ENCODE measurements around the gene SLC35F1. TPM values are rescaled to one million over a fixed set of nuclear protein-coding genes. Genes with fewer than 3 reads are reported as not detected.

SLC35F1 gene
- total and polyA plus RNA-seq, 9 of the 15 experiments (the other 6 are each of a cell fraction or from before 2014, with no cell fraction given) = 0.03 to 0.06 TPM; not detected in 7

- H3K9ac ChIP-seq (ENCODE audit: insufficient read depth in 1 of 2, low read depth in 2 of 2, low read length in 2 of 2) = no peak overlapping the region
- no peak overlapping the region for H2AFZ ChIP-seq (ENCODE audit: low read depth, low read length)
- TF ChIP-seq SIN3B (IDR thresholded peaks at IDR 0.05; ENCODE audit: low read depth) (no peak), NFXL1 (CRISPR knock-in tag; IDR thresholded peaks at IDR 0.05) (no peak), HNRNPL (IDR thresholded peaks at IDR 0.05; ENCODE audit: low read depth, low read length) (no peak), ZNF133 (CRISPR knock-in tag; IDR thresholded peaks at IDR 0.05) (no peak), NR4A1 (CRISPR knock-in tag; IDR thresholded peaks at IDR 0.05) (no peak), NR4A1 (tag; IDR thresholded peaks at IDR 0.05) (no peak), MXI1 (IDR thresholded peaks at IDR 0.05; ENCODE audit: low read depth, low read length) (no peak), ZNF316 (IDR thresholded peaks at IDR 0.05) (no peak), MED1 (CRISPR knock-in tag; IDR thresholded peaks at IDR 0.05; ENCODE audit: borderline replicate concordance) (no peak), SIX5 (IDR thresholded peaks at IDR 0.05; ENCODE audit: borderline replicate concordance in 1 of 2, insufficient read depth in 1 of 2, low read depth in 1 of 2, low read length in 2 of 2) (no peak), POLR2AphosphoS2 (IDR thresholded peaks at IDR 0.05; ENCODE audit: low read length) (no peak), NR0B1 (IDR thresholded peaks at IDR 0.05; ENCODE audit: partially characterized antibody) (no peak), BCLAF1 (IDR thresholded peaks at IDR 0.05; ENCODE audit: borderline replicate concordance in 1 of 2, control insufficient read depth in 1 of 2, low read depth in 2 of 2, low read length in 1 of 2) (no peak)
- TF ChIP-seq, protein P1, sequence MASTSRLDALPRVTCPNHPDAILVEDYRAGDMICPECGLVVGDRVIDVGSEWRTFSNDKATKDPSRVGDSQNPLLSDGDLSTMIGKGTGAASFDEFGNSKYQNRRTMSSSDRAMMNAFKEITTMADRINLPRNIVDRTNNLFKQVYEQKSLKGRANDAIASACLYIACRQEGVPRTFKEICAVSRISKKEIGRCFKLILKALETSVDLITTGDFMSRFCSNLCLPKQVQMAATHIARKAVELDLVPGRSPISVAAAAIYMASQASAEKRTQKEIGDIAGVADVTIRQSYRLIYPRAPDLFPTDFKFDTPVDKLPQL (IDR thresholded peaks at IDR 0.05; ENCODE audit: extremely low read depth, insufficient read length) = no peak
- ChIA-PET CTCF (ENCODE audit: low intra/inter-chr PET ratio) (no interaction called here), POLR2A (no interaction called here)
- no peaks in the 10 kb centered on the region for H3K9me3 ChIP-seq (replicated peaks; ENCODE audit: control insufficient read depth, insufficient read depth, low read depth, low read length)
- no peak overlapping the region for H3K27ac ChIP-seq (ENCODE audit: extremely low read depth, low read depth, low read length)
- in situ Hi-C loops (cut with MboI) (no loop called here), intact Hi-C loops (cut with micrococcal nuclease) (no loop called here)
- no peak overlapping the region for H3K4me3 ChIP-seq
- FAIRE-seq = no peak
- no TSS peak for BruUV-seq (replicated peaks)
- ATAC-seq = no peak
- WGBS (ENCODE audit: insufficient coverage, low coverage, missing lambda C conversion rate) = 3% methylated on average over 4 of the region's 4 CpGs
- H4K20me1 ChIP-seq (replicated peaks; ENCODE audit: control insufficient read depth, insufficient read depth, low read length) = no peaks in the 10 kb centered on the region
- no peaks in the 10 kb centered on the region for H3K27me3 ChIP-seq (ENCODE audit: control insufficient read depth in 2 of 2, insufficient read depth in 2 of 2, low read length in 2 of 2)
- H3K4me2 ChIP-seq (ENCODE audit: insufficient read depth, low read length) = no peak overlapping the region
- no peaks in the 10 kb centered on the region for H3K9me1 ChIP-seq (ENCODE audit: control insufficient read depth, insufficient read depth, low read length)
- H3K79me2 ChIP-seq (ENCODE audit: control insufficient read depth, insufficient read depth, low read length) = no peaks in the 10 kb centered on the region
- DNase-seq (ENCODE audit: extremely low read depth in 1 of 4, low spot score in 3 of 4) = no peak
- no peaks in the 10 kb centered on the region for H3K36me3 ChIP-seq (ENCODE audit: control insufficient read depth, insufficient read depth, low read length)
- H3K4me1 ChIP-seq (replicated peaks in 1 of 2; ENCODE audit: control insufficient read depth in 2 of 2, insufficient read depth in 2 of 2, low read length in 2 of 2) = no peaks in the 10 kb centered on the region
Observed at GRCh38 chr6:117866561-117866960, 40.5 kb upstream of the SLC35F1 start.
